Effector memory CD4-positive, alpha-beta T cell (primary cell): ENCODE results near the gene FUT2.

ENCODE experiments used
- DNase-seq, 3 donors: peaks; one replicate each; pipeline ENCODE4 v3.0.0-alpha.2; 2020
- H3K27ac ChIP-seq: 2 replicates; pipeline ENCODE4 v1.7.0; 2013; ENCODE audit warnings: mild to moderate bottlenecking, low read length, moderate library complexity; ENCODE audit not compliant: insufficient read depth, poor library complexity, severe bottlenecking
- H3K27me3 ChIP-seq: replicated peaks from 2 replicates; pipeline ENCODE4 v1.7.0; 2013; ENCODE audit warnings: mild to moderate bottlenecking, low read length; ENCODE audit not compliant: insufficient read depth, control insufficient read depth, poor library complexity, severe bottlenecking
- H3K36me3 ChIP-seq: 2 replicates; pipeline ENCODE4 v1.7.0; 2013; ENCODE audit warnings: mild to moderate bottlenecking, low read length, moderate library complexity; ENCODE audit not compliant: control insufficient read depth, insufficient read depth
- H3K4me1 ChIP-seq: 2 replicates; pipeline ENCODE4 v1.7.0; 2013; ENCODE audit warnings: low read length, mild to moderate bottlenecking; ENCODE audit not compliant: control insufficient read depth, insufficient read depth, poor library complexity, severe bottlenecking
- H3K4me3 ChIP-seq: 2 replicates; pipeline ENCODE4 v1.7.0; 2013; ENCODE audit warnings: low read length, low read depth, mild to moderate bottlenecking; ENCODE audit not compliant: insufficient read depth, poor library complexity, severe bottlenecking
- H3K9me3 ChIP-seq: 2 replicates; pipeline ENCODE4 v1.7.0; 2013; ENCODE audit warnings: mild to moderate bottlenecking, low read length, moderate library complexity; ENCODE audit not compliant: control insufficient read depth

FUT2 gene

GRCh38 chr19:48739404-48740163, 43.8 kb downstream of the FUT2 start:
- Histone ChIP-seq H3K27ac (no peak overlapping the region), H3K36me3 (no peaks in the 10 kb centered on the region), H3K27me3 (no peaks in the 10 kb centered on the region), H3K9me3 (no peaks in the 10 kb centered on the region), H3K4me1 (peaks cover 18% of the 10 kb centered on the region), H3K4me3 (peak overlapping the region; percentile 66)
- no peak for DNase-seq

GRCh38 chr19:48740164-48740972, 44.6 kb downstream of the FUT2 start, which contains the start of gene RASIP1:
TSS of gene RASIP1 (minus strand) at chr19:48740610. CDS start at chr19:48740282, 328 bp downstream.
- H3K4me3 ChIP-seq, result peak within 1 kb of the TSS; percentile 66
- H3K4me1 ChIP-seq, result peaks cover 20% of the 10 kb centered on the region
- no peaks in the 10 kb centered on the region for H3K36me3 ChIP-seq
- H3K9me3 ChIP-seq, result no peaks in the 10 kb centered on the region
- H3K27ac ChIP-seq, result no peak within 1 kb of the TSS
- no peak for DNase-seq
- H3K27me3 ChIP-seq, result no peaks in the 10 kb centered on the region

GRCh38 chr19:48741129-48741999, 45.6 kb downstream of the FUT2 start:
- no peak for DNase-seq

GRCh38 chr19:48742096-48742495, 46.3 kb downstream of the FUT2 start:
- Histone ChIP-seq H3K9me3 (no peaks in the 10 kb centered on the region), H3K36me3 (no peaks in the 10 kb centered on the region), H3K4me3 (no peak overlapping the region), H3K4me1 (peaks cover 28% of the 10 kb centered on the region), H3K27ac (no peak overlapping the region), H3K27me3 (peaks cover 5% of the 10 kb centered on the region)
- no peak for DNase-seq

More at GRCh38 chr19:48741129-48741999, 45.6 kb downstream of the FUT2 start:
- H3K9me3 ChIP-seq, result no peaks in the 10 kb centered on the region
- peaks cover 23% of the 10 kb centered on the region for H3K4me1 ChIP-seq
- H3K27me3 ChIP-seq, result peaks cover 5% of the 10 kb centered on the region
- H3K4me3 ChIP-seq, result no peak overlapping the region
- H3K27ac ChIP-seq, result no peak overlapping the region
- no peaks in the 10 kb centered on the region for H3K36me3 ChIP-seq

GRCh38 chr19:48745208-48745995, 49.6 kb downstream of the FUT2 start:
- no peaks in the 10 kb centered on the region for H3K9me3 ChIP-seq
- no peak overlapping the region for H3K27ac ChIP-seq
- DNase-seq, result peak in 2 of 3 donors; percentile 17 to 40
- H3K4me3 ChIP-seq, result no peak overlapping the region
- H3K27me3 ChIP-seq, result peaks cover 5% of the 10 kb centered on the region
- peaks cover 15% of the 10 kb centered on the region for H3K4me1 ChIP-seq
- no peaks in the 10 kb centered on the region for H3K36me3 ChIP-seq

GRCh38 chr19:48746110-48746509, 50.3 kb downstream of the FUT2 start:
- Histone ChIP-seq H3K4me3 (no peak overlapping the region), H3K9me3 (no peaks in the 10 kb centered on the region), H3K27ac (no peak overlapping the region), H3K27me3 (peaks cover 5% of the 10 kb centered on the region), H3K36me3 (no peaks in the 10 kb centered on the region), H3K4me1 (peaks cover 11% of the 10 kb centered on the region)
- DNase-seq, result no peak

- peaks cover 5% of the 10 kb centered on the region for H3K27me3 ChIP-seq
- H3K9me3 ChIP-seq, result no peaks in the 10 kb centered on the region
- H3K36me3 ChIP-seq, result no peaks in the 10 kb centered on the region
- H3K4me3 ChIP-seq, result no peak within 1 kb of the TSS
- peaks cover 11% of the 10 kb centered on the region for H3K4me1 ChIP-seq
- no peak within 1 kb of the TSS for H3K27ac ChIP-seq
- peak in 1 of 3 donors; percentile 21 for DNase-seq
These were observed 51.2 kb downstream of the FUT2 start, which contains the start of gene IZUMO1 for GRCh38 chr19:48746738-48747575. TSS of gene IZUMO1 (minus strand) at chr19:48746909. CDS start at chr19:48745859, 1,050 bp downstream.

- Histone ChIP-seq H3K9me3 (no peaks in the 10 kb centered on the region), H3K4me1 (peaks cover 26% of the 10 kb centered on the region), H3K4me3 (no peak overlapping the region), H3K36me3 (no peaks in the 10 kb centered on the region), H3K27ac (no peak overlapping the region), H3K27me3 (peaks cover 5% of the 10 kb centered on the region)
- no peak for DNase-seq
These were observed 53.9 kb downstream of the FUT2 start for GRCh38 chr19:48749571-48750198.
